Measurements from ENCODE around the gene ZNF83. TPM values are rescaled to one million over a fixed set of nuclear protein-coding genes. Genes with fewer than 3 reads are reported as not detected.
"Not testable (repeated sequence)": the region's sequence is repeated elsewhere in the genome, so short reads cannot be mapped to it uniquely, and the experiment has no call there.

The ZNF83 gene
- polyA plus RNA-seq, 2 donors = 17.5 to 59.7 TPM

GRCh38 chr19:52621376-52621775, 16.8 kb downstream of the ZNF83 start:
- Histone ChIP-seq H3K27ac (ENCODE audit: low read depth in 2 of 2, low read length in 1 of 2) (no peak overlapping the region), H3K36me3 (ENCODE audit: control insufficient read depth in 2 of 2, insufficient read depth in 2 of 2, low read length in 1 of 2) (peaks cover 0 to 12% of the 10 kb centered on the region in 2 donors), H3K4me3 (ENCODE audit: low read depth in 1 of 2, low read length in 2 of 2) (no peak overlapping the region), H3K27me3 (ENCODE audit: control insufficient read depth in 1 of 2, insufficient read depth in 2 of 2, low read length in 2 of 2) (no peaks in the 10 kb centered on the region), H3K4me1 (ENCODE audit: control insufficient read depth in 2 of 2, insufficient read depth in 2 of 2, low read length in 1 of 2) (no peaks in the 10 kb centered on the region), H3K9me3 (ENCODE audit: control insufficient read depth in 2 of 2, insufficient read depth in 1 of 2, low read depth in 1 of 2, low read length in 1 of 2) (peaks cover 0 to 2% of the 10 kb centered on the region in 2 donors)
- 78 to 87% methylated on average over 3 of the region's 3 CpGs for WGBS, 2 donors

- H3K36me3 ChIP-seq (ENCODE audit: control insufficient read depth in 2 of 2, insufficient read depth in 2 of 2, low read length in 1 of 2) = peaks cover 6 to 10% of the 10 kb centered on the region in 2 donors
- H3K27me3 ChIP-seq (ENCODE audit: control insufficient read depth in 1 of 2, insufficient read depth in 2 of 2, low read length in 2 of 2) = no peaks in the 10 kb centered on the region
- H3K4me1 ChIP-seq (ENCODE audit: control insufficient read depth in 2 of 2, insufficient read depth in 2 of 2, low read length in 1 of 2) = no peaks in the 10 kb centered on the region
- WGBS, 2 donors = 95 to 100% methylated on average over 5 of the region's 5 CpGs
- H3K4me3 ChIP-seq (ENCODE audit: low read depth in 1 of 2, low read length in 2 of 2) = no peak overlapping the region
- no peak overlapping the region for H3K27ac ChIP-seq (ENCODE audit: low read depth in 2 of 2, low read length in 1 of 2)
- H3K9me3 ChIP-seq (ENCODE audit: control insufficient read depth in 2 of 2, insufficient read depth in 1 of 2, low read depth in 1 of 2, low read length in 1 of 2) = peaks cover 0 to 4% of the 10 kb centered on the region in 2 donors
Measured at GRCh38 chr19:52613299-52613906, 24.8 kb downstream of the ZNF83 start.

GRCh38 chr19:52603558-52604207, 34.5 kb downstream of the ZNF83 start:
- H3K27ac ChIP-seq (ENCODE audit: low read depth in 2 of 2, low read length in 1 of 2) = no peak overlapping the region

GRCh38 chr19:52602941-52603340, 35.2 kb downstream of the ZNF83 start:
- peaks cover 4 to 5% of the 10 kb centered on the region in 2 donors for H3K9me3 ChIP-seq (ENCODE audit: control insufficient read depth in 2 of 2, insufficient read depth in 1 of 2, low read depth in 1 of 2, low read length in 1 of 2)
- no peaks in the 10 kb centered on the region for H3K36me3 ChIP-seq (ENCODE audit: control insufficient read depth in 2 of 2, insufficient read depth in 2 of 2, low read length in 1 of 2)
- H3K4me3 ChIP-seq (ENCODE audit: low read depth in 1 of 2, low read length in 2 of 2) = no peak overlapping the region
- H3K27ac ChIP-seq (ENCODE audit: low read depth in 2 of 2, low read length in 1 of 2) = no peak overlapping the region
- H3K27me3 ChIP-seq (ENCODE audit: control insufficient read depth in 1 of 2, insufficient read depth in 2 of 2, low read length in 2 of 2) = no peaks in the 10 kb centered on the region
- H3K4me1 ChIP-seq (ENCODE audit: control insufficient read depth in 2 of 2, insufficient read depth in 2 of 2, low read length in 1 of 2) = peaks cover 0 to 6% of the 10 kb centered on the region in 2 donors
- 74 to 80% methylated on average over 2 of the region's 2 CpGs for WGBS, 2 donors

More at GRCh38 chr19:52603558-52604207, 34.5 kb downstream of the ZNF83 start:
- H3K4me3 ChIP-seq (ENCODE audit: low read depth in 1 of 2, low read length in 2 of 2) = no peak overlapping the region
- 87 to 88% methylated on average over 14 of the region's 14 CpGs for WGBS, 2 donors
- peaks cover 0 to 5% of the 10 kb centered on the region in 2 donors for H3K9me3 ChIP-seq (ENCODE audit: control insufficient read depth in 2 of 2, insufficient read depth in 1 of 2, low read depth in 1 of 2, low read length in 1 of 2)
- no peaks in the 10 kb centered on the region for H3K36me3 ChIP-seq (ENCODE audit: control insufficient read depth in 2 of 2, insufficient read depth in 2 of 2, low read length in 1 of 2)
- H3K4me1 ChIP-seq (ENCODE audit: control insufficient read depth in 2 of 2, insufficient read depth in 2 of 2, low read length in 1 of 2) = peaks cover 0 to 4% of the 10 kb centered on the region in 2 donors
- H3K27me3 ChIP-seq (ENCODE audit: control insufficient read depth in 1 of 2, insufficient read depth in 2 of 2, low read length in 2 of 2) = no peaks in the 10 kb centered on the region

- not testable (repeated sequence) for H3K9me3 ChIP-seq (ENCODE audit: control insufficient read depth in 2 of 2, insufficient read depth in 1 of 2, low read depth in 1 of 2, low read length in 1 of 2); H3K36me3 ChIP-seq (ENCODE audit: control insufficient read depth in 2 of 2, insufficient read depth in 2 of 2, low read length in 1 of 2); H3K27me3 ChIP-seq (ENCODE audit: control insufficient read depth in 1 of 2, insufficient read depth in 2 of 2, low read length in 2 of 2); H3K4me1 ChIP-seq (ENCODE audit: control insufficient read depth in 2 of 2, insufficient read depth in 2 of 2, low read length in 1 of 2)
- Histone ChIP-seq H3K27ac (ENCODE audit: low read depth in 2 of 2, low read length in 1 of 2) (peak overlapping the region; percentile 71 to 83), H3K4me3 (ENCODE audit: low read depth in 1 of 2, low read length in 2 of 2) (peak overlapping the region; percentile 62 to 79)
- 52 to 58% methylated on average over 3 of the region's 3 CpGs for WGBS, 2 donors
Measured at GRCh38 chr19:52601974-52602366, 36.2 kb downstream of the ZNF83 start.

GRCh38 chr19:52601025-52601973, 36.9 kb downstream of the ZNF83 start:
- Histone ChIP-seq H3K27me3 (ENCODE audit: control insufficient read depth in 1 of 2, insufficient read depth in 2 of 2, low read length in 2 of 2) (no peaks in the 10 kb centered on the region), H3K9me3 (ENCODE audit: control insufficient read depth in 2 of 2, insufficient read depth in 1 of 2, low read depth in 1 of 2, low read length in 1 of 2) (peaks cover 4 to 6% of the 10 kb centered on the region in 2 donors), H3K36me3 (ENCODE audit: control insufficient read depth in 2 of 2, insufficient read depth in 2 of 2, low read length in 1 of 2) (no peaks in the 10 kb centered on the region), H3K4me3 (ENCODE audit: low read depth in 1 of 2, low read length in 2 of 2) (peak overlapping the region; percentile 62 to 79), H3K4me1 (ENCODE audit: control insufficient read depth in 2 of 2, insufficient read depth in 2 of 2, low read length in 1 of 2) (peaks cover 0 to 6% of the 10 kb centered on the region in 2 donors), H3K27ac (ENCODE audit: low read depth in 2 of 2, low read length in 1 of 2) (peak overlapping the region; percentile 71 to 83)
- WGBS, 2 donors = 0 to 1% methylated on average over 62 of the region's 62 CpGs

GRCh38 chr19:52600639-52601024, 37.5 kb downstream of the ZNF83 start:
- H3K4me1 ChIP-seq (ENCODE audit: control insufficient read depth in 2 of 2, insufficient read depth in 2 of 2, low read length in 1 of 2) = peaks cover 0 to 6% of the 10 kb centered on the region in 2 donors
- H3K9me3 ChIP-seq (ENCODE audit: control insufficient read depth in 2 of 2, insufficient read depth in 1 of 2, low read depth in 1 of 2, low read length in 1 of 2) = peaks cover 4 to 6% of the 10 kb centered on the region in 2 donors
- WGBS, 2 donors = 1 to 2% methylated on average over 15 of the region's 15 CpGs
- H3K27ac ChIP-seq (ENCODE audit: low read depth in 2 of 2, low read length in 1 of 2) = peak overlapping the region; percentile 47 to 79
- no peaks in the 10 kb centered on the region for H3K27me3 ChIP-seq (ENCODE audit: control insufficient read depth in 1 of 2, insufficient read depth in 2 of 2, low read length in 2 of 2)
- H3K36me3 ChIP-seq (ENCODE audit: control insufficient read depth in 2 of 2, insufficient read depth in 2 of 2, low read length in 1 of 2) = no peaks in the 10 kb centered on the region
- peak overlapping the region; percentile 42 to 79 for H3K4me3 ChIP-seq (ENCODE audit: low read depth in 1 of 2, low read length in 2 of 2)

GRCh38 chr19:52599241-52599640, 38.9 kb downstream of the ZNF83 start:
- H3K27me3 ChIP-seq (ENCODE audit: control insufficient read depth in 1 of 2, insufficient read depth in 2 of 2, low read length in 2 of 2) = no peaks in the 10 kb centered on the region
- 63 to 78% methylated on average over 3 of the region's 3 CpGs for WGBS, 2 donors
- H3K27ac ChIP-seq (ENCODE audit: low read depth in 2 of 2, low read length in 1 of 2) = no peak overlapping the region
- H3K36me3 ChIP-seq (ENCODE audit: control insufficient read depth in 2 of 2, insufficient read depth in 2 of 2, low read length in 1 of 2) = no peaks in the 10 kb centered on the region
- no peak overlapping the region for H3K4me3 ChIP-seq (ENCODE audit: low read depth in 1 of 2, low read length in 2 of 2)
- peaks cover 0 to 6% of the 10 kb centered on the region in 2 donors for H3K4me1 ChIP-seq (ENCODE audit: control insufficient read depth in 2 of 2, insufficient read depth in 2 of 2, low read length in 1 of 2)
- peaks cover 4 to 8% of the 10 kb centered on the region in 2 donors for H3K9me3 ChIP-seq (ENCODE audit: control insufficient read depth in 2 of 2, insufficient read depth in 1 of 2, low read depth in 1 of 2, low read length in 1 of 2)

- H3K27me3 ChIP-seq (ENCODE audit: control insufficient read depth in 1 of 2, insufficient read depth in 2 of 2, low read length in 2 of 2); H3K4me3 ChIP-seq (ENCODE audit: low read depth in 1 of 2, low read length in 2 of 2); H3K27ac ChIP-seq (ENCODE audit: low read depth in 2 of 2, low read length in 1 of 2); H3K36me3 ChIP-seq (ENCODE audit: control insufficient read depth in 2 of 2, insufficient read depth in 2 of 2, low read length in 1 of 2); H3K4me1 ChIP-seq (ENCODE audit: control insufficient read depth in 2 of 2, insufficient read depth in 2 of 2, low read length in 1 of 2); H3K9me3 ChIP-seq (ENCODE audit: control insufficient read depth in 2 of 2, insufficient read depth in 1 of 2, low read depth in 1 of 2, low read length in 1 of 2): not testable (repeated sequence)
- WGBS, 2 donors = 99% methylated on average over 16 of the region's 25 CpGs; no CpG with 5 or more reads in 1 of the 2 donors
Measured at GRCh38 chr19:52593441-52593840, 44.7 kb downstream of the ZNF83 start.

Measured in esophagus (tissue), 2 donors.